H1 (cell line): Measurements from ENCODE around the gene MPP3. TPM values are rescaled to one million over a fixed set of nuclear protein-coding genes. Genes with fewer than 3 reads are reported as not detected.

Experiments
- CTCF ChIA-PET: fragments of 300-600 bp; sonication (Branson Sonifier 250); formaldehyde crosslinking; loops from one replicate; lab custom pipeline; 2021; ENCODE audit not compliant: partially characterized antibody; lab: Charles Lee
- POLR2A ChIA-PET: fragments of 300-600 bp; sonication (Branson Sonifier 250); formaldehyde crosslinking; loops from one replicate; lab custom pipeline; 2021; ENCODE audit warnings: inconsistent platforms; ENCODE audit not compliant: partially characterized antibody; lab: Charles Lee
- DNase-seq, 2 experiments: peaks; one replicate each; pipeline versions ENCODE4 v3.0.0 to v3.0.0-alpha.2; 2010 to 2022; ENCODE audit warnings: low spot score in 2 of 2, low read depth in 1 of 2, mixed read lengths in 1 of 2
- FAIRE-seq: peaks from 2 replicates; lab custom pipeline; 2011; peaks lifted over from hg19 to GRCh38; lab: Jason Lieb, UNC
- H2AFZ ChIP-seq: 2 replicates; pipeline ENCODE4 v1.8.1; 2012; ENCODE audit warnings: low read length, inconsistent platforms
- H2AK5ac ChIP-seq: 2 replicates; pipeline ENCODE4 v1.6.1; 2013; ENCODE audit warnings: low read depth, low read length
- H2BK120ac ChIP-seq: replicated peaks from 2 replicates; pipeline ENCODE3; 2013; ENCODE audit warnings: low read depth, low read length, inconsistent platforms
- H2BK12ac ChIP-seq: 2 replicates; pipeline ENCODE4 v1.6.1; 2013; ENCODE audit warnings: low read depth, low read length
- H2BK15ac ChIP-seq: 2 replicates; pipeline ENCODE4 v1.6.1; 2013; ENCODE audit warnings: low read length
- H2BK20ac ChIP-seq: 2 replicates; pipeline ENCODE4 v1.6.1; 2013; ENCODE audit warnings: low read length
- H2BK5ac ChIP-seq: 2 replicates; pipeline ENCODE4 v1.6.1; 2013; ENCODE audit warnings: low read depth, low read length
- H3K14ac ChIP-seq: 2 replicates; pipeline ENCODE4 v1.6.1; 2013; ENCODE audit warnings: inconsistent platforms; ENCODE audit not compliant: insufficient read length
- H3K18ac ChIP-seq: 2 replicates; pipeline ENCODE4 v1.6.1; 2013; ENCODE audit warnings: low read length; ENCODE audit errors: extremely low read depth
- H3K23ac ChIP-seq: 2 replicates; pipeline ENCODE4 v1.6.1; 2013; ENCODE audit warnings: inconsistent platforms; ENCODE audit not compliant: insufficient read length
- H3K23me2 ChIP-seq: 2 replicates; pipeline ENCODE4 v1.6.1; 2013; ENCODE audit warnings: low read depth, low read length
- H3K27ac ChIP-seq: 2 replicates; pipeline ENCODE4 v1.6.1; 2011; ENCODE audit warnings: low read depth, low read length, inconsistent platforms
- H3K27me3 ChIP-seq, 4 experiments: replicated peaks in 1 of 4; 1 replicate in 1 of 4; 2 replicates in 3 of 4; pipeline versions ENCODE4 v1.6.1 to v1.8.1; 2011 to 2013; ENCODE audit warnings: low read length in 3 of 4, mild to moderate bottlenecking in 3 of 4, inconsistent platforms in 2 of 4, mixed read lengths in 2 of 4, moderate library complexity in 1 of 4; ENCODE audit not compliant: control insufficient read depth in 3 of 4, insufficient read depth in 3 of 4; ENCODE audit errors: extremely low read depth in 1 of 4
- H3K36me3 ChIP-seq, 4 experiments: 2 replicates each; pipeline versions ENCODE4 v1.6.1 to v1.8.1; 2011 to 2013; ENCODE audit warnings: mild to moderate bottlenecking in 4 of 4, low read length in 3 of 4, moderate library complexity in 2 of 4, control low read depth in 1 of 4, inconsistent platforms in 1 of 4; ENCODE audit not compliant: insufficient read depth in 4 of 4, control insufficient read depth in 2 of 4
- H3K4ac ChIP-seq: replicated peaks from 2 replicates; pipeline ENCODE3; 2013; ENCODE audit warnings: low read length, low read depth, mixed read lengths, inconsistent platforms; ENCODE audit not compliant: insufficient read length
- H3K4me1 ChIP-seq, 4 experiments: replicated peaks in 1 of 4; 1 replicate in 1 of 4; 2 replicates in 3 of 4; pipeline versions ENCODE4 v1.6.1 to v1.8.1; 2011 to 2013; ENCODE audit warnings: low read length in 3 of 4, inconsistent platforms in 2 of 4, mixed read lengths in 1 of 4; ENCODE audit not compliant: insufficient read depth in 4 of 4, control insufficient read depth in 3 of 4
- H3K4me2 ChIP-seq, 2 experiments: 2 replicates each; pipeline versions ENCODE4 v1.6.1 to v1.8.1; 2011 to 2013; ENCODE audit warnings: low read depth in 2 of 2, low read length in 2 of 2, control low read depth in 1 of 2, inconsistent platforms in 1 of 2, mild to moderate bottlenecking in 1 of 2; ENCODE audit not compliant: insufficient read depth in 1 of 2
- H3K4me3 ChIP-seq, 4 experiments: fragments of 200-600, 300-600 bp in 1 of 4; sonication (generic), shearing (Covaris generic), sonication (Bioruptor Twin) in 1 of 4; 2 replicates each; pipeline versions ENCODE4 v1.5.1 to v1.8.1; 2011 to 2016; ENCODE audit warnings: low read length in 4 of 4, low read depth in 3 of 4, control low read depth in 2 of 4, inconsistent platforms in 2 of 4, mild to moderate bottlenecking in 2 of 4, mixed read lengths in 1 of 4, moderate library complexity in 1 of 4; ENCODE audit not compliant: insufficient read depth in 2 of 4; ENCODE audit errors: extremely low read depth in 1 of 4
- H3K56ac ChIP-seq: replicated peaks from 2 replicates; pipeline ENCODE3; 2013; ENCODE audit warnings: low read depth, mild to moderate bottlenecking, mixed read lengths, low read length, inconsistent platforms; ENCODE audit not compliant: insufficient read length
- H3K79me1 ChIP-seq: 2 replicates; pipeline ENCODE4 v1.6.1; 2013; ENCODE audit warnings: low read depth, low read length, control low read depth
- H3K79me2 ChIP-seq, 2 experiments: 2 replicates each; pipeline versions ENCODE4 v1.6.1 to v1.8.1; 2012 to 2013; ENCODE audit warnings: low read length in 2 of 2, mild to moderate bottlenecking in 2 of 2, inconsistent platforms in 1 of 2; ENCODE audit not compliant: insufficient read depth in 2 of 2, control insufficient read depth in 1 of 2
- H3K9ac ChIP-seq, 4 experiments: replicated peaks in 1 of 4; 1 replicate in 1 of 4; 2 replicates in 3 of 4; pipeline versions ENCODE4 v1.6.1 to v1.8.1; 2011 to 2013; ENCODE audit warnings: low read depth in 3 of 4, low read length in 3 of 4, control low read depth in 2 of 4, mild to moderate bottlenecking in 2 of 4, moderate library complexity in 2 of 4, inconsistent platforms in 1 of 4; ENCODE audit errors: extremely low read depth in 1 of 4
- H3K9me3 ChIP-seq, 2 experiments: 2 replicates each; pipeline versions ENCODE4 v1.6.1 to v1.8.1; 2012 to 2013; ENCODE audit warnings: mild to moderate bottlenecking in 2 of 2, moderate library complexity in 2 of 2, control low read depth in 1 of 2, inconsistent platforms in 1 of 2, low read depth in 1 of 2, low read length in 1 of 2, mixed read lengths in 1 of 2; ENCODE audit not compliant: insufficient read depth in 2 of 2
- H4K20me1 ChIP-seq, 2 experiments: replicated peaks in 1 of 2; 2 replicates each; pipeline versions ENCODE3 to v1.8.1; 2011 to 2013; ENCODE audit warnings: inconsistent platforms in 2 of 2, low read length in 2 of 2, mild to moderate bottlenecking in 1 of 2; ENCODE audit not compliant: insufficient read depth in 2 of 2, control insufficient read depth in 1 of 2
- H4K5ac ChIP-seq: 2 replicates; pipeline ENCODE4 v1.6.1; 2013; ENCODE audit warnings: low read length, low read depth, mixed read lengths, inconsistent platforms; ENCODE audit not compliant: insufficient read length
- H4K8ac ChIP-seq: 2 replicates; pipeline ENCODE4 v1.8.0; 2013; ENCODE audit warnings: mild to moderate bottlenecking, moderate library complexity, low read length, inconsistent platforms; ENCODE audit not compliant: insufficient read depth; ENCODE audit errors: extremely low read depth
- H4K91ac ChIP-seq: replicated peaks from 2 replicates; pipeline ENCODE3; 2013; ENCODE audit warnings: low read length, mixed read lengths, inconsistent platforms; ENCODE audit not compliant: insufficient read length
- BACH1 ChIP-seq: IDR thresholded peaks from 2 replicates; pipeline ENCODE4 v1.6.1; 2012; ENCODE audit warnings: low read length, improper control_type of control experiment
- CBX8 ChIP-seq: fragments of 300-800, 300-1000 bp; sonication (generic); IDR thresholded peaks from 2 replicates; pipeline ENCODE4 v1.7.1; 2016; ENCODE audit warnings: low read depth, low read length, borderline replicate concordance
- CHD2 ChIP-seq: IDR thresholded peaks from 2 replicates; pipeline ENCODE4 v1.6.1; 2012; ENCODE audit warnings: low read length, improper control_type of control experiment
- CREB1 ChIP-seq: IDR thresholded peaks from 2 replicates; pipeline ENCODE4 v1.6.1; 2012; ENCODE audit warnings: inconsistent platforms
- EP300 ChIP-seq, 2 experiments: IDR thresholded peaks; 1 replicate in 1 of 2; 2 replicates in 1 of 2; pipeline ENCODE4 v1.6.1; 2011 to 2012; ENCODE audit warnings: low read depth in 2 of 2, low read length in 2 of 2, mild to moderate bottlenecking in 2 of 2, borderline replicate concordance in 1 of 2, inconsistent platforms in 1 of 2, moderate library complexity in 1 of 2
- KDM5A ChIP-seq: fragments of 200-600 bp; IDR thresholded peaks from 2 replicates; pipeline ENCODE4 v1.7.1; 2012; ENCODE audit warnings: mild to moderate bottlenecking, low read length, inconsistent platforms, mixed read lengths
- POU5F1 ChIP-seq: IDR thresholded peaks from 2 replicates; pipeline ENCODE4 v1.6.1; 2011; ENCODE audit warnings: low read depth, mild to moderate bottlenecking, low read length, moderate library complexity
- RAD21 ChIP-seq, 2 experiments: IDR thresholded peaks in 1 of 2; conservative IDR thresholded peaks in 1 of 2; 2 replicates each; pipeline ENCODE4 v1.6.1; 2011; ENCODE audit warnings: low read depth in 2 of 2, low read length in 2 of 2, improper control_type of control experiment in 1 of 2, inconsistent platforms in 1 of 2, mild to moderate bottlenecking in 1 of 2, moderate library complexity in 1 of 2
- SIN3A ChIP-seq, 2 experiments: IDR thresholded peaks in 1 of 2; conservative IDR thresholded peaks in 1 of 2; 2 replicates each; pipeline ENCODE4 v1.6.1; 2011 to 2012; ENCODE audit warnings: low read length in 2 of 2, improper control_type of control experiment in 1 of 2, low read depth in 1 of 2, mild to moderate bottlenecking in 1 of 2
- SRF ChIP-seq: IDR thresholded peaks from 2 replicates; pipeline ENCODE4 v1.6.1; 2011; ENCODE audit warnings: mild to moderate bottlenecking, low read depth, low read length, moderate library complexity
- TBP ChIP-seq: IDR thresholded peaks from 2 replicates; pipeline ENCODE4 v1.6.1; 2011; ENCODE audit warnings: low read depth, low read length, improper control_type of control experiment
- ZNF274 ChIP-seq: IDR thresholded peaks from 2 replicates; pipeline ENCODE4 v1.7.0; 2012; ENCODE audit warnings: low read length, borderline replicate concordance; ENCODE audit errors: extremely low read depth
- WGBS, 2 experiments: shearing (Covaris generic) in 1 of 2; methylation state at CpG; one replicate each; pipeline versions ENCODE4 v1.1.6 to v1.1.7; 2013 to 2015; ENCODE audit warnings: low lambda C conversion rate in 2 of 2, mixed read lengths in 2 of 2, inconsistent platforms in 1 of 2, low coverage in 1 of 2, missing lambda C conversion rate in 1 of 2; ENCODE audit not compliant: insufficient replicate concordance in 2 of 2, insufficient coverage in 1 of 2, insufficient read length in 1 of 2; ENCODE audit errors: extremely low coverage in 1 of 2, missing lambda C conversion rate in 1 of 2; 5-methylcytosine and 5-hydroxymethylcytosine counted together
- polyA plus RNA-seq, 7 experiments: library from polyadenylated mRNA; depleted of rRNA in 3 of 7; stranded (reverse) in 5 of 7; unstranded in 2 of 7; fragments of >200 nt in 5 of 7; fragments of 200-250 nt in 2 of 7; gene quantifications; 1 replicate in 5 of 7; 2 replicates in 1 of 7; 4 replicates in 1 of 7; pipeline versions ENCODE4 v1.2.1 to v1.2.3, GENCODE V29; 2011 to 2013; ENCODE audit warnings: missing spikeins in 2 of 7, mixed read lengths in 2 of 7
- total RNA-seq: library from RNA; stranded (reverse); fragmentation: NEBNext Ultra II Directional; extraction: Animal tissue kit (Norgen Biotek cat#: 25700); gene quantifications from 2 replicates; pipeline ENCODE4 v1.2.1, GENCODE V29; 2021

Gene MPP3
- total and polyA plus RNA-seq, 2 of the 8 experiments (the other 6 are each of a cell fraction or from before 2014, with no cell fraction given) = 3.1 to 6.1 TPM

GRCh38 chr17:43787728-43788127 is 45.2 kb downstream of the MPP3 start:
- no peaks in the 10 kb centered on the region; a peak in 1 of 7 replicates for H3K4me1 ChIP-seq
- H2AK5ac ChIP-seq = no peak overlapping the region
- no peaks in the 10 kb centered on the region for H3K79me2 ChIP-seq
- ChIA-PET CTCF (interaction anchor here (1.0 to 2.4 kb wide), 4 partner anchors 59 to 211 kb away, joined by 3 to 10 read pairs (median 4); no protein-coding TSS in a partner anchor), POLR2A (interaction anchor here (0.7 kb wide), 1 partner anchor 139 kb away, joined by 3 read pairs; no protein-coding TSS in a partner anchor)
- no peak overlapping the region for H3K4me2 ChIP-seq
- no peaks in the 10 kb centered on the region for H3K36me3 ChIP-seq
- H2BK5ac ChIP-seq = no peak overlapping the region
- no peak overlapping the region for H3K4ac ChIP-seq
- no peak overlapping the region for H4K5ac ChIP-seq
- no peak overlapping the region for H3K14ac ChIP-seq
- DNase-seq (no peak), FAIRE-seq (no peak)
- no peaks in the 10 kb centered on the region for H3K23me2 ChIP-seq
- H4K8ac ChIP-seq = no peak overlapping the region
- H3K9ac ChIP-seq = no peak overlapping the region
- no peak overlapping the region for H3K18ac ChIP-seq
- 88% methylated on average over 2 of the region's 2 CpGs; no CpG with 5 or more reads in 1 of the 2 experiments for WGBS, 2 experiments
- no peak overlapping the region for H3K23ac ChIP-seq
- no peak overlapping the region for H2BK15ac ChIP-seq
- H3K27ac ChIP-seq = no peak overlapping the region
- no peak for TF ChIP-seq SIN3A (conservative IDR thresholded peaks at IDR 0.05 in 1 of 2, IDR thresholded peaks at IDR 0.05 in 1 of 2; ENCODE audit: low read depth in 1 of 2, low read length in 2 of 2)
- TF ChIP-seq CREB1 = no peak
- no peak for TF ChIP-seq SRF
- TF ChIP-seq CHD2 = no peak
- TF ChIP-seq ZNF274 = no peak
- no peak for TF ChIP-seq EP300 (IDR thresholded peaks at IDR 0.05; ENCODE audit: borderline replicate concordance in 1 of 2, low read depth in 2 of 2, low read length in 2 of 2)
- no peak for TF ChIP-seq BACH1
- TF ChIP-seq KDM5A = no peak
- no peak for TF ChIP-seq RAD21 (IDR thresholded peaks at IDR 0.05 in 1 of 2, conservative IDR thresholded peaks at IDR 0.05 in 1 of 2; ENCODE audit: low read depth in 2 of 2, low read length in 2 of 2)
- TF ChIP-seq POU5F1 = no peak
- TF ChIP-seq CBX8 = no peak
- no peak for TF ChIP-seq TBP
- H3K9me3 ChIP-seq = no peaks in the 10 kb centered on the region
- no peak overlapping the region for H2BK20ac ChIP-seq
- no peak overlapping the region for H3K56ac ChIP-seq
- no peaks in the 10 kb centered on the region for H4K20me1 ChIP-seq
- no peak overlapping the region for H2BK120ac ChIP-seq
- H3K79me1 ChIP-seq = no peaks in the 10 kb centered on the region
- H4K91ac ChIP-seq = no peak overlapping the region
- no peak overlapping the region for H3K4me3 ChIP-seq
- H2AFZ ChIP-seq = no peak overlapping the region
- H2BK12ac ChIP-seq = no peak overlapping the region
- no peaks in the 10 kb centered on the region for H3K27me3 ChIP-seq
